GM18907 (cell line): ENCODE measurements around the gene GPR87.

ENCODE experiments used
- ATAC-seq: cut with Tn5 transposase; IDR thresholded peaks from one replicate; pipeline ENCODE4 v1.9.1; 2021; ENCODE audit warnings: mild to moderate bottlenecking, moderate library complexity; ENCODE audit not compliant: unreplicated experiment

GPR87 gene

DNA sequence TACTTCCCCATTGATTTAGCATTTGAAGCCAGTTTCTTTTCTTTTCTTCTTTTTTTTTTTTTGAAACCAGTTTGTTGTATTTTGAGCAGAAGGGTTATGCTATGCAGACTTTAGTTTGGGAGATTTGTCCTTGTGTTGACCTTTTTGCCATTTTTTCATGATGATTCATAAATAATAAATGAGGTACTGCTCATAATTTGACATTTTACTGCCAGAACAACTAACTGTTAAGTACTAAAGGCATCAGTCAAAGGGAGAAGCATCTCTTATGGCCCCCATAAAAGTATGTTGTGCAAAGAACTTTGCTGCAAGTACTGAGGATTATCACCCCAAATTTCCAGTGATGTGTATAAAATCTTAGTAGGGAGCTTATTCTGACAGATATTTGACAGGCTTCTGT, 1.7 kb upstream of the GPR87 start:
- no peak for ATAC-seq

DNA sequence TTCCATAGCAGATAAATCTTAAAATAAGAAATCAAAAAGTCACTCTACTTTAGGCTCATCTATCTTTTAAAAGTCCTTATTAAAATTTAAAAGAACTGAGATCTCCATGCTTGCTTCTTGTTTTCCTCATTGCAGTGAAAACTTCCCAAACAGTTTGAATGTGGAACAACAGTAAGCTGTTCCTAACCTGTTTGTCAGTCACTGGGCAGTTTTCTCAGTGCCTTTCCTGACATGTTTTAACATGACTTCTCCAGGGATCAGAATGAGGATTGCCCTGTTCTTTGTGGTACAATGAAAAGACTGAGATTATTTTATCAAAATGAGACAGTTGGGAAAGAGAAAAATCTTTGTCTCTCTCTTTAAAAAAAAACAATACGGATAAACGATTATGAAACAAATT, 774 bp downstream of the GPR87 start:
- ATAC-seq: no peak

DNA sequence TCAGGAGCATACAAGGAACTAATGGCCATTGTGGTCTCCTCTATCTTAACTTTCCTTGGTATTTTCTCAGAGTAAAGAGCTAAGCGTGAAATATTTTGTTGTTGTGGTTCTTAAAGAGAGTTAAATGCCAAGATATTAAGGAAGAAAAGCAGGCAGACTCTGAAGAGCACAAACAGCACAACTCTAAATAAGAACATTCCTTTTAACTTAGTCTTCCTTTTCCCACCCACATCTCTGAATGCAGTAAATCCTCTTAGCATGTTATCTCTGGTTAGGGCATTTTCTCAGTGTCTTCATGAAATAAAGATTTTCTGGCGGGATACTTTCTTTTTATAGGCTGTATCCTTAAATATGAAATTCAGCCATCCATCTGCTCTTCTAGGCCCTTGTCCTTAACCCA, 1.5 kb downstream of the GPR87 start:
- no peak for ATAC-seq

DNA sequence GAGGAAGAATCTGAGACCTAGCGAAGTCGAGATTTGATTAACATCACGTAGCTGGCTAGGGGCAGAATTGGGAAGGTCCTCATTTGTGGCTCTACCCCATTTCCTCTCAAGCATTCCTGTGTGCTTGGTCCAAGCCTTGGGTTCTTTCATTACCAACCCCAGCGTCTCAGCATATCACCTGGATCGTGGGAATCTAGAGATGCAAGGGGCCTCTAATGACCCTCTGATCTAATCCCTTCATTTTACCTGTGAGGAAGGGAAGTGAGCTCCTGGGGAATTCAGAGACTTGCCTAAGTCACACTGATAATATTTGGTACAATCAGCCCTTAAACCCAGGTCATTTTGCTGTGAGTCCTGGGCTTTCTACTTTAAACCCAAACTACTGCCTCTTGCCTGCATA, 2.0 kb downstream of the GPR87 start:
- ATAC-seq: no peak

DNA sequence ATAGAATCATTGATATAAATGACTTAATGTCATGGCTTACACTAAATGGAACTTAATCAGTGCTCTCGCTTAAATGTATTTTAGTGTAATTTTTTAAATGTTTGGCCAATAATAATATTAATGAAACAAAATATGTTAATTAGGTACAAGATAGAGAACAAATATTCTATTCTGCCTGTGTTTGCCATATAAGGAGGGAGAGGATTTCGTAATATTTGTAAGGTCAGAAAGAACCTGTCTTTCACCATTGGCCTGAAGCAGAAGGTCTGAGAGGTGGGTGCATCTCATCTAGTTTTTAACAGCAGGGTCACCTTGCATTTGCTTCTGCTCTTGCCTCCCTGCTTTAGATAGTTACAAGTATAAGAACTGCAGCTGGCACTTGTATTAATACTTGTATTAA, 2.5 kb downstream of the GPR87 start:
- ATAC-seq: no peak

DNA sequence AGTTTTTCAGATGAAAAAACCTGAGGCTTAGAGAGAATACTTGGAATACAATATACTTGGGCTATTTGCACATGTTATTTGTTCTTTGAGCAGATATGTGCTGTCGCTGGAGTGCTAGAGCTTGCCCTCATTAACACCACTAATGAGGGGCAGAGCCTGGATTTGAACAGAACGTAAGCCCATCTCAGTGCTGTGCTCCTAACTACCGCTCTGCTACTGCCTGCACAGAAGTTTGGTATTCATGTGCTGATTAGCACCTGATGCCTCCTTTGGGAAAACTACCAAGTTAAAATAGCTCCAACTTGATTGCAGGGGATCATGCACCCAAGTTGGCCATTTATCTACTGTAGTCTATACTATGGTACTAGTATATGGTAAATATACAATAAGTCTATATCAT, 3.6 kb downstream of the GPR87 start:
- no peak for ATAC-seq

DNA sequence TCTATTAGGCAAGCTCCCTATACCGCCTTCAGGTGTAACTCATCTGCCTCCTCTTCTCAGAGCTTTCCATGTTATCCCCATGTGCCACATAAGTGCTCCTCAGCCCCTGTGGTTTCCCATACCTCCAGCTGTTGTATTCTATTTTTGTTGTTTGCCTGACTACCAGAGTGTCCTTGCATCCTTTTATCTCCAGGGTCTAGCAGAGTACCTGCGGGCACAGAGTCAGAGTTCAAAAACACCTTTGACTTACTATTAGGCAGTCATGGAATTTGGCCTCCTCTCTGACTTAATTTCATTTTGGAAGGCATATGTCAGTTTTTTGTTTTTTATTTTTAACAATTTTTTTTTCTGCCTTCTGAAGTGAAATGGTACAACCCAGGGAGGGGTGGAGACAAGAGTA, 7.1 kb downstream of the GPR87 start:
- no peak for ATAC-seq

DNA sequence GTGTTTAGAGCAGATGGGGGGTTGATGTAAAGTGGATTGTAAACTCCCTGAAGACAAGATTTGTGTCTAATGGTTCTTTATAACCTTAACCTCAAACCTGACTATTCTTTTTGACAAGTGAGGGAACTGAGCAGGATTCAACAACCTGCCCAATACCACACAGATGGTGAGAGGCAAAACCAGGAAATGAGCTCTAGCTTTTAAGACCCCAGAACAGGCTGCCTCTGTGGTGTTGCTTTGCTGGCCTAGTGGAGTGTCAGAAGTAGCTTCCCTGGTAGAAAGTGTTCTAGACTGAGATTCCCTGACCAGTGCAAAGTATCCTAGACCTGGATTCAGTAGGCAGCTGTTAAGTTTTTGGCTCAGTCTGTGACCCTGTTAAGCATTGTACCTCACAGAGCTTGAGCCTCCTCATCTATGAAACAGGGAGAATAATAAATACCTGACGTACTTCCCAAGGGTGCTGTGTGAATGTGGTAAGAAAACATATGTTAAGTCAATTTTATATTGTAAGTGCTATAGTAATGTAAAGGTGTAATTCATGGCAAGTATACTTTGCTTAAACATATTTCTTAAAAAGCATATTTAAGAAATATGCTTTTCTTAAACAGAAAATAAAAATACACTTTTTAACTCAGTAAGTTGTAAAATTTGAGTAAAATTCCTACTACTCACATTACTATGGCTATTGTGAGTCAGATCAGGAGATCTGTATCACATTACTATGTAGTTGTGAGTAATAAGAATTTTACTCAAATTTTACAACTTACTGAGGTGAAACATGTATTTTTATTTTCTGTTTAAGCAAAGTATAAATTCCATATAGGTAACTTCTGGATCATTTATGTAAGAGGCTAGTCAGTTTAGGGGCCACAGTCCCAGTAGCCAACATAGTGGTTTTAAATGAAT, 8.8 kb downstream of the GPR87 start:
- no peak for ATAC-seq

DNA sequence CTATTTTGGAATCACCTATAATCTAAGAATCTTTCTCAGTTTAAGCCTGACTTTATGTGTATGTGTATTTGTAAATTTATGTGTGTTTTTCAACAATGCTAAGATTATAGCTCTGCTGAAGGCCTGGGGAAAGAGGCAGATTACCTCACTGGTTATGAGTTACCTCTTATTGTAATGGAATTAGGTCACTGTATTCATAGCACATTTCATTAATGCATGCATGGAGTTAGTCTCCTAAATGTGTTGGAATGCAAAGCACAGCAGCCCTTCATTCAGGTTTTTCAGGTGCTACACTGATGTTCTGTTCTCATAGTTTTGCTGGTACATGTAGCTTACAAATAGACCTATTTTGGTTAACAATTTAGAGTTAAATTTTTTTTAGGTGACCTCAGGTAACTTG, 9.5 kb downstream of the GPR87 start:
- ATAC-seq: no peak

DNA sequence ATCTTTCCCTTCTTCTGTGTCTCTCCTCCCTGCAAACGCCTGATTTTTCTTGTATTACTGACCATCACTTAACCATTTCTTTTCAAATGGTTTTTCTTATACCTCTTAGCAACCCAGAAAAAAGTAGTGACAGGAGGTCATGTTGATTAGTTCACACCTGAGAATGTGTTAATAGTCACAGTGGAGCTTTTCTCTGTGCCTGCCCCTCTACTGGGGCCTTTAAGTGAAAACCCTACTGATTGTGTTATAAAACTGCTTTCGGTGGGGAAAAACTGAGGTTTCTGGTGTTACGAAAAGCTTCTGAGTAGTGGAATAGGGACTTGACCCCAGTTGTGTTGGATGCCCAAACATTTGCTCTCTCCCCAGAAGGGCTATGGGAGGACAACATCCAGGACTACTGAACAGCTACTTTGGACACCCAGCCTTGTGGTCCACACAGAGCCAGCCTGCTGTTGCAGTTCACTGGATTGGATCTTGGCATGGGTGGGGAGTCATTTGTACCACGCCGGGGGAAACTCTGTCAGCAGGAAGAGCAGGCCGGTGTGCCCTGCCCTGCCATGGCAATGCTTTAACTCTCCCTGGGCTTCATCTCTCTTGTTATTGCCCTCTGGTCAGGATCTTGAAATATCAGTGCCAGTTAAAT, 10.3 kb downstream of the GPR87 start:
- no peak for ATAC-seq

DNA sequence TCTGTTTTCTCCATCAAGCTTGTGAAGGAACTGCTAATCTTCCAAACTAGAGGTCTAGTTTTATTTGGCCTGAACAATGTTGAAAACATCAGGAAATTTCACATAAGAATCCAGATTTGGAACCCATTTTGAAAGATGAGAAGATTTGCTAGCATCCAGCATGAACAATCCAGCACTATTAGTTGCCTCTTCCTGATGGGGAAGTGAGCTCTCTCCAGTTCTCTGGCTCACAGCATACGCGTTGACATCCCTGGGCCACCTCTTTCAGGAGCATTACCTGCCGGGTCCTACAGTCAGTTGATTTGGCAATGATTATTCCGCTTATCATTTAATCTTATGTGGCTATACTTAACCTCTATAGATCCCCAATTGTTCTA, 10.9 kb downstream of the GPR87 start:
- no peak for ATAC-seq

DNA sequence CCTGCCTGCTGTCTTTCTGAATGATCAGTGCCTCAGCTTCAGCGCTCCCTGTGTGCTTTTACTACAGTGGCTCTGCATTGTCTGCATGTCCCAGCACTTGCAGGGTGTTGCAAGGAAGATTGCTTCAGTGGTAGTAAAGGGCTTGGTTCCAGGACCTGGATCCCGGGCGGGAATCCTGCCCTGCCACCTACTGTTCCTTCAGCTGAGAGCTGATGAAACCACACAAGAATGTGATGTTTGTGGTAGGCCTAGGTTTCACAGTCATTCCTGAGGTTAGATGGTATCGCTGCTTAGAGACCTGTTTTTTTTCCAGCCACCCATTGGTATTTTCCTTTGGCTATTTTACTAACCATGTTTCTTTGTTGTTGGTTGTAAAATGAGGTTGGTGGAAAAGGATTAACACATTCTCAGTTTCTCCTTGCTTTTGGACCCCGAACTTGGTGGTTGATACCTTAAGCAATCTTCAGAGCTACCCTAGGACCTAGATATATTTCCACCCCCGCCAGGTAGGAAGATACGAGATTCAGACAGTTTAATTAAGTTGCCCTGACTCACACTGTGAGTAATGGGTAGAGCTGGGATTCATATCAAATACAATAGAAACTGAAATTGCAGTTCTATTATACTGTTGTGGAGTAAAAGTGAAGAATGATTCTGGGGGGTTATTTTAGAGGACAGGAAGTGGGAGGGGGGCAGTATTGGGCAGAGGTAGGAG, 11.4 kb downstream of the GPR87 start:
- no peak for ATAC-seq

DNA sequence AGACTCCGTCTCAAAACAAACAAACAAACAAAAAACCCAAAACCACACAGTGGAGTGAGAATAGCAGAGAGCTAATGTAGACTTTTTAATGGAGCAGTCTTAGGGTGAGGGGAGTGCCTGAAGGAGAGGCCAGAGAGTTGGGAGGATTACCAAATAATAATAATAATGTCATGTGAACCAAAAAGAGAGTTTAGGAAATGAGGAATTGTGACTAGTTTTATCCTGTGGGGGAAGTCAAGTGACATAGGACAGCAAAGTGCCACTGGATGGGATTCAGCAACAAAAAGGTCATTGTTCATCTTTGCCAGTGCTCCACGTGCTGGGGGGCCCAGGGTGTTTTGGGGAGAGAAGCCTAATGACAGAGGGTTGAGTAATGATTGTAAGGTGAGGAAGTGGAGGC, 12.9 kb downstream of the GPR87 start:
- no peak for ATAC-seq

DNA sequence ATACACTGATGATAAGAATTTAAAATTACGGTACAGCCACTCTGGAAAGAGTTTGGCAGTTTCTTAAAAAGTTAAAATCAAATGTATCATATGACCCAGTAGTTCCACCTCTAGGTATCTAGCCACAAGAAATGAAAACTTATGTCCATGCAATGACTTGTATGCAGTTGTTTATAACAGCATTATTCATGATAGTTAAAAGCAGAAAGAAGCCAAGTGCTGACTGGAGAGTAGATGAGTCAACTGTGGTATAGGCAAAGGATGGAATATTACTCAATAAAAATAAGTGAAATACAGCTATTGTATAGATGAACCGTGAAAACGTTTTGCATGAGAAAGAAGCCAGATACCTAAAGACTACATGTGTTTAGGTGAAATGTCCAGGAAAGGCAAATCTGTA, 14.8 kb downstream of the GPR87 start:
- no peak for ATAC-seq

DNA sequence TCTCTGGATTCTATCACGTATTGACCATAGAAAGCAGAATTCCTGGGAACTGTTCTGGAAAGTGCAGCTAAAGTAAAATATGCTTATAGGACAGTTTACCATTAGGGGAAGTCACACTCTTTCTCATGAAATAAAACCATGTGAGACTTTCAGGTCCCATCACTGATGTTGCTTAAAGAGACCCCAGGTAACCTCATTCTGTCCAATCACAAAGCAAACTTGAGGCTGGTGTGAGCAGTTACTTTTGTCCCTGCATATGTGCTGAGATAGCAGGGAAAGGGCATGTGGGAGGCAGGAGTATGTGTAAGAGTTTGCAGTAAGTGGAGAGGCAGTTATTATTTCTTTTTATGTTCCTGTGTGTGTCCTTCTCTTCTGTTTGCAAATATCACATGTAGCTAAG, 16.1 kb downstream of the GPR87 start:
- ATAC-seq: no peak

DNA sequence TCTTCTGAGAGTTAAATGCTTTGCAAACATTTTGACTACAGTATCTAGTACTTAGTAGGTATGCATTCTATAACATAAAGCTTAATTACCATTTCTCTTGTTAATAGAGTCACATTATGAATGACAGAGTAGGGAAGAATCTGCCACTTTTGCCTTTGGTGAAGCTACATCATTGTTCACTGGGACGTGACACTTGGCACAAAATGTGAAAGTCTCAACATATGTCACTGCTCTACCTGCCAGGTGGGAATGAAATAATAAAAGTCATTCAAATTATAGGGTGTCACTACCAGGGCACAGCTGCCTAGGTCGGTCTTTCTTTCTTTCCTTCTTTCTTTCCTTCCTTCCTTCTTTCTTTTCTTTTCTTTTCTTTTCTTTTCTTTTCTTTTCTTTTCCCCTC, 17.6 kb downstream of the GPR87 start:
- ATAC-seq: no peak

DNA sequence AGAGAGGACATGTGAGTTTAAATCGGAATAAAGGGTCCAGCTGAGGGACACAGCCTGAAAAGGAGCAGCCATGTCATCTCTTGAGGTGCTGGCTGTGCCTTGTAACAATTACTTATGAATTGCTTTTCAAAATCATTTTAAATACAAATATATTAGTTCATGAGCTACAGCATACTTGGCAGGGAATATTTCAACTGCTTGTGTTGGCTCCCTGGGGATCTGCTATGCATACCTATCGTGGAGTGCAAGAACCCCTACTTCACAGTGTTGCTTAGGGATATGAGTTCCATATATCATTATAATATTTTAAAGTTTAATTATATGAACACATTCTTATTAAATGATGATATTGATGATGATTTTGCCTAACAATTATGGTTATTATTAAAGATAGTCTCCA, 19.2 kb downstream of the GPR87 start:
- no peak for ATAC-seq

DNA sequence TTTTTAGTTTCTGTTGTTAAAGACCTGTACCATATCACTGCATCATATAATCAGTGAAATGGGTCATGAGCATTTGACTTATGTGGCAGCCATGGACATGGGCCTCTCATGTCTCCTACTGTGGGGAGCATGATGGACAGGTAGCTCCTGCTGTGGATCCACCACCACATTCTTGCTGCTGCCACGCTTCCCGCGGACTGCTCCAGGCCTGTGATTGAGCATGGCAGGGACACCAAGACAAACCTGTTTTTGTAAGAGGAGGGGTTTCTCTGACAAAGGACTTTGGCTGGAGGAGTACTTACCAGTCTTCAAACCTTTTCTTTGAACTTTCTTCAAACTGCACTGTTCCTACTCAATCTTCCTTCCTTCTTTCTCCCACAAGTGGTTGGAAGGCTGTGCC, 20.4 kb downstream of the GPR87 start:
- ATAC-seq: no peak

DNA sequence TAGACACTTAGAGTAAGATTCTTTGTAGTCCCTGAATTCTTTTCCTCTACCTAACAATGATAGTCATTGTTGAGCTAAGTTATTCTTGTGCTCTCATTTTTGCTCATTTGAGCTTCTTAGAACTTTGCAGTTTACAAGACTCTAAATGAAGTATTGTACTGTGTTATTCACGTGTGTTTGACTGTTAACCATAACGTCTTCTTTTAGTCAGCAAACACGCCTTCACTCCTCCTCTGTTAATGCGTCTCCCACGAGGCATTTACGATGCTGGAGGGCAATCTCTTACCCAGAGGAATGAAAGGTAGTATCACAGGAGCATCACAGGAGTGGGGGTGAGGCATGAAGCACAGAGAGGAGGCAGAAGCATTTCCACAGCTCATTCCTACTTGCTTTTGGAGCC, 23.5 kb downstream of the GPR87 start:
- no peak for ATAC-seq

DNA sequence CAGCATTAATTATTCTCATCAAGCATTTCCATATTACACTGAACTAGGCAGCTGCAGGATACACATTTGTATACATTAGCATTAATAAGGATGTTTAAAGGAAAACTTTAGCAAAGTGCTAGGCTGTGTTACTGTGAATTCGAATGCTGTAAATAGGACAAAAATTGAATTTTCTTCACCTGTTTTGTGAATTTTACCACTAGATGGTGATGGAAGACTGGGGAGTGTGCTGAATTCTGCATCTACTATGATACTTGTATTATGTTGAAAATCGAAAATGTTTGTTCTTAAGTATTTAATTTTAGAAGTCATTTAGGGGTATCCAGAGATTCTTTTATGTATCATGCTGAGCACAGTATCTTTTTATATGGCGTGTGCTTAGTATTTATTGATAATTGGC, 25.9 kb downstream of the GPR87 start:
- no peak for ATAC-seq

DNA sequence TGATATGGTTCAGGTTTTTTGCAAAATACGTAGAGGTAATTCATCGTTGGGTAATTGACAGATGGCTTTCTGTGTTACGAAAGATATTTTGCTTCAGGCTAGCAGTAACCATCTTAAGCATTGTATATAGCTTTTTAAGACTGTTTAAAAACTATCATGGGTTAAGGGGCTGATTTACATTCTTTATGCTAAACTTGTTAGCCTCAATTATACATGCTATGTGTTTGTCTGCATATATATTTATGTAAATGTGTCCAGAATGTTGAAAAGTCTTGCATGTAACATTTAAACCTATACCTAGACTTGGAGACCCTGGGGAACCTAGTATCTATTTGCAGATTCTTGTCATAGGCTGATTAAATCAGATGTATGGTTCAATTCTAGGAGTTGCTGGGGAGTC, 27.2 kb downstream of the GPR87 start:
- no peak for ATAC-seq

DNA sequence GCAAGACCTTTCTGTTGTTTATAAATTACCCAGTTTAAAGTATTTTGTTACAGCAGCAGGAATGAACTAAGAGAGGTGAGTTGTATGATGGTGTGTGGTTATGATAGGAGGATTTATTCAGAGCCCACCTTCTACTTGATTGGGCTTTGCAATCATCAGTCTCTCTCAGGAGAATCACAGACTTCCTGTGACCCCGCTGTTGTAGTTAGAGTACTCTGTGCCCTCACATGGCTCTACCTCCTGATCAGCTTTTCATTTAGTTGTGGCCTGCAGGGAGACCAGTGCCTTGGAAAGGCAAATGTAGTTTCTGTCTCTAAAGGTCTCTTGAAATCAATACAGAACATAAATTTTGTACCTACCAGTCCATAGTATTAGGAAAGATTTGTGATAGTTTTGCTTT, 30.7 kb downstream of the GPR87 start:
- ATAC-seq: no peak
